SK-N-SH (cell line): ENCODE results near the gene ABLIM2. TPM values are rescaled to one million over a fixed set of nuclear protein-coding genes. Genes with fewer than 3 reads are reported as not detected.
A peak's percentile ranks its signal among the peaks of the same experiment; 100 is the strongest.

ENCODE experiments used
- CTCF ChIA-PET: fragments of 300-600, 350-600 bp; formaldehyde crosslinking; extraction: SDS; loops from one replicate; lab custom pipeline; 2021; lab: Yijun Ruan, JAX
- POLR2A ChIA-PET: fragments of 350-600 bp; sonication (Branson Sonifier 250); formaldehyde crosslinking; extraction: SDS; loops from one replicate; lab custom pipeline; 2020; ENCODE audit warnings: antibody characterized with exemption, inconsistent platforms; lab: Yijun Ruan, JAX
- DNase-seq: peaks from one replicate; pipeline ENCODE4 v3.0.0; 2012
- H2AFZ ChIP-seq: fragments of 200-600 bp; sonication (generic); 2 replicates; pipeline ENCODE4 v1.8.1; 2016; ENCODE audit warnings: antibody characterized with exemption, mild to moderate bottlenecking, low read depth
- H3F3A ChIP-seq: fragments of 200-600 bp; sonication (generic); replicated peaks from 2 replicates; pipeline ENCODE3; 2016; ENCODE audit warnings: antibody characterized with exemption, mild to moderate bottlenecking; ENCODE audit not compliant: insufficient read depth
- H3K27ac ChIP-seq, 2 experiments: fragments of 200-500 bp in 1 of 2; fragments of 200-600 bp in 1 of 2; sonication (Bioruptor generic) in 1 of 2; sonication (generic), shearing (Covaris generic) in 1 of 2; 2 replicates each; pipeline versions ENCODE4 v1.5.1 to v1.6.1; 2014 to 2016; ENCODE audit warnings: low read depth in 2 of 2, inconsistent platforms in 1 of 2, low read length in 1 of 2, mild to moderate bottlenecking in 1 of 2, mixed read lengths in 1 of 2
- H3K27me3 ChIP-seq: fragments of 200-600 bp; sonication (generic), shearing (Covaris generic); 2 replicates; pipeline ENCODE4 v1.6.1; 2016; ENCODE audit warnings: mixed run types; ENCODE audit not compliant: insufficient read depth
- H3K36me3 ChIP-seq, 2 experiments: fragments of 200-500 bp in 1 of 2; fragments of 200-600 bp in 1 of 2; sonication (Bioruptor generic) in 1 of 2; sonication (generic) in 1 of 2; replicated peaks in 1 of 2; 2 replicates each; pipeline versions ENCODE3 to v1.5.1; 2014 to 2016; ENCODE audit warnings: low read length in 1 of 2, mild to moderate bottlenecking in 1 of 2; ENCODE audit not compliant: insufficient read depth in 2 of 2, control insufficient read depth in 1 of 2
- H3K4me1 ChIP-seq, 2 experiments: fragments of 200-500 bp in 1 of 2; fragments of 200-600 bp in 1 of 2; sonication (Bioruptor generic) in 1 of 2; sonication (generic), shearing (Covaris generic) in 1 of 2; 2 replicates each; pipeline versions ENCODE4 v1.5.1 to v1.6.1; 2014 to 2016; ENCODE audit warnings: low read depth in 1 of 2, low read length in 1 of 2, mixed run types in 1 of 2; ENCODE audit not compliant: insufficient read depth in 2 of 2, control insufficient read depth in 1 of 2
- H3K4me2 ChIP-seq: fragments of 200-600 bp; sonication (generic), shearing (Covaris generic); 2 replicates; pipeline ENCODE4 v1.6.1; 2017; ENCODE audit warnings: mixed run types
- H3K4me3 ChIP-seq, 2 experiments: fragments of 200-500 bp in 1 of 2; fragments of 200-600 bp in 1 of 2; sonication (Bioruptor generic) in 1 of 2; sonication (generic), shearing (Covaris generic) in 1 of 2; 2 replicates each; pipeline versions ENCODE4 v1.5.1 to v1.8.1; 2014 to 2016; ENCODE audit warnings: low read depth in 2 of 2, inconsistent platforms in 1 of 2, low read length in 1 of 2, mild to moderate bottlenecking in 1 of 2, mixed read lengths in 1 of 2, moderate library complexity in 1 of 2
- H3K79me2 ChIP-seq: fragments of 200-600 bp; sonication (generic); 2 replicates; pipeline ENCODE4 v1.8.1; 2017; ENCODE audit warnings: mild to moderate bottlenecking; ENCODE audit not compliant: insufficient read depth
- H3K9ac ChIP-seq: fragments of 200-600 bp; sonication (generic); 2 replicates; pipeline ENCODE4 v1.6.1; 2017; ENCODE audit warnings: mixed run types
- H3K9me2 ChIP-seq: fragments of 200-600 bp; sonication (generic); 2 replicates; pipeline ENCODE4 v1.6.1; 2017; ENCODE audit warnings: mixed run types
- H3K9me3 ChIP-seq: fragments of 200-600 bp; sonication (generic); 2 replicates; pipeline ENCODE4 v1.6.1; 2017; ENCODE audit warnings: mixed run types, mild to moderate bottlenecking, moderate library complexity
- H4K20me1 ChIP-seq: fragments of 200-600 bp; sonication (generic); 2 replicates; pipeline ENCODE4 v1.6.1; 2017; ENCODE audit warnings: mild to moderate bottlenecking, mixed run types; ENCODE audit not compliant: insufficient read depth
- CHD2 ChIP-seq: fragments of 150-350 bp; IDR thresholded peaks from 2 replicates; pipeline ENCODE4 v1.6.1; 2018; ENCODE audit warnings: low read length; ENCODE audit not compliant: partially characterized antibody
- ELF1 ChIP-seq: IDR thresholded peaks from 2 replicates; pipeline ENCODE4 v1.4.0; 2012
- EP300 ChIP-seq, 2 experiments: IDR thresholded peaks; 2 replicates each; pipeline versions ENCODE4 v1.4.0 to v1.6.1; 2012; ENCODE audit warnings: borderline replicate concordance in 1 of 2, low read depth in 1 of 2, low read length in 1 of 2
- FOXJ3 ChIP-seq: sonication (generic); formaldehyde crosslinking; IDR thresholded peaks from 2 replicates; pipeline ENCODE4 v1.5.1; 2020; ENCODE audit warnings: mild to moderate bottlenecking, missing genetic modification reagents
- FOXM1 ChIP-seq: IDR thresholded peaks from 2 replicates; pipeline ENCODE4 v1.4.0; 2012; ENCODE audit warnings: low read depth, mild to moderate bottlenecking
- GATA2 ChIP-seq: sonication (generic); formaldehyde crosslinking; IDR thresholded peaks from 2 replicates; pipeline ENCODE4 v1.5.0; 2020; ENCODE audit warnings: mild to moderate bottlenecking, missing genetic modification reagents
- IRF3 ChIP-seq: fragments of 150-350 bp; IDR thresholded peaks from 2 replicates; pipeline ENCODE4 v1.6.1; 2016; ENCODE audit warnings: mild to moderate bottlenecking, low read depth, low read length
- JUND ChIP-seq: IDR thresholded peaks from 2 replicates; pipeline ENCODE4 v1.4.0; 2012
- MAX ChIP-seq: IDR thresholded peaks from 2 replicates; pipeline ENCODE4 v1.4.0; 2012; ENCODE audit warnings: low read depth
- MXI1 ChIP-seq: IDR thresholded peaks from 2 replicates; pipeline ENCODE4 v1.6.1; 2012; ENCODE audit warnings: mild to moderate bottlenecking, low read depth, low read length, improper control_type of control experiment
- NFIC ChIP-seq: IDR thresholded peaks from 2 replicates; pipeline ENCODE4 v1.4.0; 2012; ENCODE audit warnings: borderline replicate concordance
- POLR2AphosphoS5 ChIP-seq: IDR thresholded peaks from 2 replicates; pipeline ENCODE4 v1.6.1; 2012; ENCODE audit warnings: low read depth, low read length
- RAD21 ChIP-seq: IDR thresholded peaks from 2 replicates; pipeline ENCODE4 v1.6.1; 2012; ENCODE audit warnings: mild to moderate bottlenecking, low read length
- RXRA ChIP-seq: IDR thresholded peaks from 2 replicates; pipeline ENCODE4 v1.4.0; 2012; ENCODE audit warnings: low read depth, mild to moderate bottlenecking, borderline replicate concordance
- TAF1 ChIP-seq: IDR thresholded peaks from 2 replicates; pipeline ENCODE4 v1.6.1; 2012; ENCODE audit warnings: low read depth, mild to moderate bottlenecking, low read length, moderate library complexity, borderline replicate concordance
- TEAD4 ChIP-seq: IDR thresholded peaks from 2 replicates; pipeline ENCODE4 v1.4.0; 2012; ENCODE audit warnings: mild to moderate bottlenecking, borderline replicate concordance; ENCODE audit not compliant: insufficient read depth
- USF1 ChIP-seq: IDR thresholded peaks from 2 replicates; pipeline ENCODE4 v1.4.0; 2012; ENCODE audit warnings: low read depth, borderline replicate concordance
- USF2 ChIP-seq: fragments of 150-350 bp; IDR thresholded peaks from 2 replicates; pipeline ENCODE4 v1.6.1; 2017; ENCODE audit warnings: antibody characterized with exemption, low read length, low read depth, borderline replicate concordance
- YY1 ChIP-seq: IDR thresholded peaks from 2 replicates; pipeline ENCODE4 v1.4.0; 2012; ENCODE audit warnings: low read depth, mild to moderate bottlenecking
- WGBS: methylation state at CpG from one replicate; pipeline ENCODE4 v1.1.6; 2017; ENCODE audit warnings: low lambda C conversion rate; 5-methylcytosine and 5-hydroxymethylcytosine counted together
- polyA plus RNA-seq, 3 experiments: library from polyadenylated mRNA; depleted of rRNA; stranded (reverse); fragments of >200 nt; gene quantifications; 2 replicates each; pipeline ENCODE4 v1.2.3, GENCODE V29; 2012

ABLIM2 gene
- polyA plus RNA-seq, 1 of the 3 experiments (the other 2 are of a cell fraction): 0.53 TPM

- TF ChIP-seq IRF3 (no peak), USF2 (no peak), NFIC (no peak), RAD21 (peak; percentile 58), MXI1 (no peak; the same call in 1 of the 2 replicates), EP300 (IDR thresholded peaks at IDR 0.05; ENCODE audit: borderline replicate concordance in 1 of 2, low read depth in 1 of 2, low read length in 1 of 2) (0 out of 4 replicates have a peak, but pooled peaks of 1 of the 2 experiments have one; percentile 30), TEAD4 (no peak)
Observed at GRCh38 chr4:8192748-8193738, 34.4 kb upstream of the ABLIM2 start (continued).

GRCh38 chr4:8191136-8191747 is 32.6 kb upstream of the ABLIM2 start:
- no peak overlapping the region for H3K4me2 ChIP-seq
- 69% methylated on average over 15 of the region's 23 CpGs for WGBS
- no peak overlapping the region; the same call in 1 of the 2 replicates for H2AFZ ChIP-seq
- no peaks in the 10 kb centered on the region for H3F3A ChIP-seq
- H3K27ac ChIP-seq: no peak overlapping the region
- TF ChIP-seq FOXM1: no peak
- TF ChIP-seq GATA2 (CRISPR knock-in tag): no peak
- no peak for TF ChIP-seq IRF3
- no peak for TF ChIP-seq CHD2
- TF ChIP-seq RXRA: no peak
- TF ChIP-seq YY1: no peak
- TF ChIP-seq TEAD4: no peak
- no peak for TF ChIP-seq FOXJ3 (CRISPR knock-in tag)
- no peak for TF ChIP-seq TAF1
- TF ChIP-seq USF1: no peak
- TF ChIP-seq POLR2AphosphoS5: no peak
- no peak for TF ChIP-seq USF2
- TF ChIP-seq MAX: no peak
- TF ChIP-seq ELF1: no peak
- no peak; the same call in 1 of the 2 replicates for TF ChIP-seq JUND
- H3K4me1 ChIP-seq: peaks cover 0 to 25% of the 10 kb centered on the region in 2 experiments; a peak in 1 of 4 replicates
- ChIA-PET POLR2A (no interaction called here), CTCF (interaction anchor here (0.8 to 5.8 kb wide), 7 partner anchors 8 to 212 kb away, joined by 3 to 58 read pairs (median 4); partner anchors contain the start of gene SH3TC1)
- no peaks in the 10 kb centered on the region for H3K9me3 ChIP-seq
- no peaks in the 10 kb centered on the region; the same call in 1 of the 2 replicates for H3K27me3 ChIP-seq
- H3K9ac ChIP-seq: no peak overlapping the region
- H3K79me2 ChIP-seq: no peaks in the 10 kb centered on the region
- H3K4me3 ChIP-seq: no peak overlapping the region
- no peaks in the 10 kb centered on the region for H3K9me2 ChIP-seq
- DNase-seq: no peak
- H4K20me1 ChIP-seq: no peaks in the 10 kb centered on the region
- H3K36me3 ChIP-seq: no peaks in the 10 kb centered on the region
